MM.1S (cell line): ENCODE results near the gene TFF2.

Experiments
- DNase-seq: peaks from one replicate; pipeline ENCODE4 v3.0.0-alpha.2; 2015
- H2AFZ ChIP-seq: fragments of 300-600 bp; sonication (generic); 2 replicates; pipeline ENCODE4 v1.6.0; 2016; ENCODE audit warnings: antibody characterized with exemption, low read length
- H3F3A ChIP-seq: fragments of 300-600 bp; sonication (generic); 2 replicates; pipeline ENCODE4 v1.6.1; 2016; ENCODE audit warnings: mild to moderate bottlenecking, antibody characterized with exemption, low read length, moderate library complexity, mixed read lengths; ENCODE audit not compliant: insufficient read depth
- H3K27ac ChIP-seq: fragments of 300-600 bp; sonication (generic); 2 replicates; pipeline ENCODE4 v1.5.1; 2016; ENCODE audit warnings: mild to moderate bottlenecking, low read length
- H3K27me3 ChIP-seq: fragments of 300-600 bp; sonication (generic); replicated peaks from 2 replicates; pipeline ENCODE4 v1.6.0; 2016; ENCODE audit warnings: low read length; ENCODE audit not compliant: insufficient read depth
- H3K36me3 ChIP-seq: fragments of 300-600 bp; sonication (generic); replicated peaks from 2 replicates; pipeline ENCODE4 v1.6.1; 2016; ENCODE audit warnings: mild to moderate bottlenecking, low read length, mixed read lengths; ENCODE audit not compliant: insufficient read depth
- H3K4me1 ChIP-seq: fragments of 300-600 bp; sonication (generic); 2 replicates; pipeline ENCODE4 v1.6.1; 2016; ENCODE audit warnings: low read length, mixed read lengths
- H3K4me2 ChIP-seq: fragments of 300-600 bp; sonication (generic); 2 replicates; pipeline ENCODE4 v1.6.0; 2016; ENCODE audit warnings: low read depth, low read length
- H3K4me3 ChIP-seq: fragments of 300-600 bp; sonication (generic); 2 replicates; pipeline ENCODE4 v1.5.1; 2016; ENCODE audit warnings: low read length, mixed read lengths
- H3K79me2 ChIP-seq: fragments of 300-600 bp; sonication (generic); 2 replicates; pipeline ENCODE4 v1.6.1; 2016; ENCODE audit warnings: mixed run types, low read length, mixed read lengths
- H3K9ac ChIP-seq: fragments of 300-600 bp; sonication (generic); 2 replicates; pipeline ENCODE4 v1.6.1; 2016; ENCODE audit warnings: low read length, mixed read lengths
- H3K9me2 ChIP-seq: fragments of 300-600 bp; sonication (generic); replicated peaks from 2 replicates; pipeline ENCODE4 v1.6.1; 2016; ENCODE audit warnings: mild to moderate bottlenecking, low read length, mixed read lengths; ENCODE audit not compliant: insufficient read depth
- H3K9me3 ChIP-seq: fragments of 300-600 bp; sonication (generic); replicated peaks from 2 replicates; pipeline ENCODE4 v1.6.1; 2016; ENCODE audit warnings: mild to moderate bottlenecking, low read length, mixed read lengths; ENCODE audit not compliant: insufficient read depth
- H4K20me1 ChIP-seq: fragments of 300-600 bp; sonication (generic); 2 replicates; pipeline ENCODE4 v1.6.1; 2016; ENCODE audit warnings: mild to moderate bottlenecking, low read length, moderate library complexity, mixed read lengths; ENCODE audit not compliant: insufficient read depth
- CTCF ChIP-seq: fragments of 300-600 bp; sonication (generic); IDR thresholded peaks from 2 replicates; pipeline ENCODE4 v1.5.1; 2016; ENCODE audit warnings: antibody characterized with exemption, low read length, mixed read lengths
- EZH2 ChIP-seq: fragments of 300-600 bp; sonication (generic); optimal IDR thresholded peaks from 2 replicates; pipeline ENCODE3; 2017; ENCODE audit warnings: low read depth, mild to moderate bottlenecking, antibody characterized with exemption, low read length, mixed read lengths
- EZH2phosphoT487 ChIP-seq: fragments of 300-600 bp; sonication (generic); IDR thresholded peaks from 2 replicates; pipeline ENCODE4 v1.6.1; 2018; ENCODE audit warnings: antibody characterized with exemption, low read length

The TFF2 gene

GRCh38 chr21:42349420-42350317 is 1.1 kb downstream of the TFF2 start:
- no peak for DNase-seq
- Histone ChIP-seq H4K20me1 (no peaks in the 10 kb centered on the region), H3K4me2 (no peak overlapping the region)

GRCh38 chr21:42348762-42349161 is 2.0 kb downstream of the TFF2 start:
- H3K9ac ChIP-seq: no peak overlapping the region
- no peaks in the 10 kb centered on the region for H3F3A ChIP-seq
- DNase-seq: no peak
- H3K27ac ChIP-seq: no peak overlapping the region
- TF ChIP-seq CTCF (no peak), EZH2phosphoT487 (no peak), EZH2 (no peak)
- H3K4me2 ChIP-seq: no peak overlapping the region
- H3K9me3 ChIP-seq: no peaks in the 10 kb centered on the region
- H3K27me3 ChIP-seq: peaks cover 100% of the 10 kb centered on the region
- no peaks in the 10 kb centered on the region for H4K20me1 ChIP-seq
- no peaks in the 10 kb centered on the region for H3K4me1 ChIP-seq
- H3K4me3 ChIP-seq: no peak overlapping the region
- H2AFZ ChIP-seq: no peak overlapping the region
- H3K79me2 ChIP-seq: no peaks in the 10 kb centered on the region
- H3K9me2 ChIP-seq: no peaks in the 10 kb centered on the region
- H3K36me3 ChIP-seq: no peaks in the 10 kb centered on the region

More at GRCh38 chr21:42349420-42350317, 1.1 kb downstream of the TFF2 start:
- H3F3A ChIP-seq: no peaks in the 10 kb centered on the region
- no peaks in the 10 kb centered on the region for H3K4me1 ChIP-seq
- no peak overlapping the region for H3K27ac ChIP-seq
- no peak overlapping the region for H3K4me3 ChIP-seq
- H3K27me3 ChIP-seq: peaks cover 100% of the 10 kb centered on the region
- H3K9me3 ChIP-seq: no peaks in the 10 kb centered on the region
- TF ChIP-seq CTCF: no peak
- TF ChIP-seq EZH2: peak; percentile 49
- no peak for TF ChIP-seq EZH2phosphoT487
- no peaks in the 10 kb centered on the region for H3K79me2 ChIP-seq
- H2AFZ ChIP-seq: no peak overlapping the region
- no peaks in the 10 kb centered on the region for H3K9me2 ChIP-seq
- H3K9ac ChIP-seq: no peak overlapping the region
- H3K36me3 ChIP-seq: no peaks in the 10 kb centered on the region

GRCh38 chr21:42347601-42348327 is 3.0 kb downstream of the TFF2 start:
- no peaks in the 10 kb centered on the region for H3K9me2 ChIP-seq
- no peaks in the 10 kb centered on the region for H3K79me2 ChIP-seq
- H3K9ac ChIP-seq: no peak overlapping the region
- H4K20me1 ChIP-seq: no peaks in the 10 kb centered on the region
- DNase-seq: no peak
- TF ChIP-seq EZH2phosphoT487 (no peak), EZH2 (no peak), CTCF (no peak)
- H3K27ac ChIP-seq: no peak overlapping the region
- H3K4me1 ChIP-seq: no peaks in the 10 kb centered on the region
- no peaks in the 10 kb centered on the region for H3K36me3 ChIP-seq
- H2AFZ ChIP-seq: no peak overlapping the region
- no peaks in the 10 kb centered on the region for H3K9me3 ChIP-seq
- H3K4me3 ChIP-seq: no peak overlapping the region
- H3K4me2 ChIP-seq: no peak overlapping the region
- H3K27me3 ChIP-seq: peaks cover 100% of the 10 kb centered on the region
- H3F3A ChIP-seq: no peaks in the 10 kb centered on the region
